Epidermal melanocyte (primary cell): Measurements from ENCODE around the gene MTX1.
"Not testable (repeated sequence)": the region's sequence is repeated elsewhere in the genome, so short reads cannot be mapped to it uniquely, and the experiment has no call there.

Experiments used
- DNase-seq: peaks from one replicate; pipeline ENCODE4 v3.0.0; 2011; ENCODE audit warnings: low spot score; ENCODE audit not compliant: insufficient read length

Gene MTX1

DNA sequence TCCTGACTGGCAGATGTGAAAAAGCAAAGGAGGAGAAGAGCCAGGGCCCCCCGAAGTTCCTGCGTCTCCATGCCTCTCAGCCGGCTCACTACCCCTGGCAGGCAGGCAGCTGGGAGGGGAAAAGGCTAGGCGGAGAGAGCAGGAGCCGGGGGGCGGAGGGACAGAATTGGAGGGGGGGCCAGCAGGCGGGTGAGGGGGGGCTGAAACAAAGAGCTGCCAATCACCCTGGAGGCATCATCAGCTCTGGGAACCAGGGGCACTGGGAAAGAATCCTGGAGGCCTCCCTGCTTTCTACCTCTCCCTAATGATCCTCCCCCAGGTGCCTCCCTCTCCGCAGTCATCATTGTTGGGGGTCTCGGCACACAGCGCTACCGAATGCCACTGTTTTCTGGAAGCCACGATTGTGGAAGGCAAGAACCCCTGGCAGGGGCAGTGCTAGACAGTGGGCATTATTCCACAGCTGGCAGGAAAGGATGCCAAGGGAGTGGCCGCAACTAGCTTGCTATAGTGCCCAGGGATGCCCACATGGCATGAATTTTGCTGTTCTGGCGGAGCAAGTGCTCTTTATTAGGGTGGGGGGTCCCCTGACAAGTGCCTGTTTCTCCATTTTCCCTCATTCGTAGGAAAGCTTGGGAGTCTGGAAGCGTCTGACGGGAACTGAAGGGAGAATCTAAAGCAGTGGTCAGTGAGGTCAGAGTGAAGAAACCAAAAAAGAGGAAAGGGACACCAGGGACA, 522 bp upstream of the MTX1 start, which contains the start of gene THBS3:
TSS of gene THBS3 (minus strand) at position 92 of the 735 bp plus-strand sequence. CDS start at position 71, 21 bp downstream.
- no peak for DNase-seq

DNA sequence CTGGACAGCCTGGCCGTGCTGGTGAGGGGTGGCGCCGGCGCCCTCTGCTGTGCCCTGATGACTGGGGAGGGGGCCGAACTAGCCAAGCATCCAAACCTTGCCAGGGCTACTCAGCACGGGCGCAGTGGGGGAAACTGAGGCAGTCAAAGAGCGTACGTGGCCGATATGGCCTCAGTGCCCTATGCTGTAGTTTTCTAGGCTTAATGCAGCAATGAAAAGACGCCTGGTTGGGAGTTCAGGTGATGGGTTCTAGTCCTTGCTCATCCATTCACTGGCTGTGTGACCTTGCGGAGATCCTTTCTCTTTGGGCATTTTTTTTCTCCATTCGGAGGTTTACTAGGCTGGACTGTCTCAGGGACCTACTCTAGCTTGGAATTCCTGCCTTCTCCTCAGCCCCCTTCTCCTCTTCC, 822 bp downstream of the MTX1 start:
- DNase-seq: no peak

DNA sequence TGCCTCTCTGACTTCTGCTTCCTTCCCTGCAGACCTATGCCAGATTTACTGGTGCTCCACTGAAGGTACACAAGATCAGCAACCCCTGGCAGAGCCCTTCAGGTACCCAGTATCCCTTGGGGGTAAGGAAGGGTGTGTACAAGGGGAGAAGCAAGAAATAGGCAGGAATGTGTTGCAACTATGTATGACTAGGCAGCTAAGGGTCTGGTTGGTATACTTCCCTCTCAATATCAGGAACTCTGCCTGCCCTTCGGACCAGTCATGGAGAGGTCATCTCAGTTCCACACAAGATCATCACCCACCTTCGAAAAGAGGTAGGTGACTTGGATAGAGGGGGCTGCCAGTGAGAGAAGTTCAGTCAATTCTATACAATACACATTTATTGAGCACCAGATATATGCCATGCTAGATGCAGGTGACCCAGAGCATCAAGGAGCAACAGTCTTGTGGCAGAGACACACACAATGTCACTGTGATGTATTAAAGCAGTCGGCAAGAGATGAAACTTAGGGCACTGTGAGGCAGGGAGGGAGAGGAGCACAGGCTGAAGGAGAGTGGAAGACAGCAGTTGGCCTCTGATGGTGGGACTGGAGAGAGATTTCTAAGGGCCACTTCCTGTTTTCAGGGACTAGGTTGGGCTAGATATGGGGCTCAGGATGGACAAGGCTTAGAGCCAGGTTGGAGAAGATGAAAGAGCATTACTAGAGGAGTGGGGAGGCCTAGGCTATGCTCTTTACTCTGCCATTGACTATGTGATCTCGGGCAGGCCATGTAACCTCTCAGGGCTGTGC, 2.0 kb downstream of the MTX1 start:
- no peak for DNase-seq

- DNase-seq: not testable (repeated sequence)
Observed at GRCh38 chr1:155211381-155212050, 3.0 kb downstream of the MTX1 start.

- DNase-seq: not testable (repeated sequence)
Observed at GRCh38 chr1:155212051-155212440, 3.6 kb downstream of the MTX1 start.

GRCh38 chr1:155214702-155215101, 6.2 kb downstream of the MTX1 start:
- not testable (repeated sequence) for DNase-seq

DNA sequence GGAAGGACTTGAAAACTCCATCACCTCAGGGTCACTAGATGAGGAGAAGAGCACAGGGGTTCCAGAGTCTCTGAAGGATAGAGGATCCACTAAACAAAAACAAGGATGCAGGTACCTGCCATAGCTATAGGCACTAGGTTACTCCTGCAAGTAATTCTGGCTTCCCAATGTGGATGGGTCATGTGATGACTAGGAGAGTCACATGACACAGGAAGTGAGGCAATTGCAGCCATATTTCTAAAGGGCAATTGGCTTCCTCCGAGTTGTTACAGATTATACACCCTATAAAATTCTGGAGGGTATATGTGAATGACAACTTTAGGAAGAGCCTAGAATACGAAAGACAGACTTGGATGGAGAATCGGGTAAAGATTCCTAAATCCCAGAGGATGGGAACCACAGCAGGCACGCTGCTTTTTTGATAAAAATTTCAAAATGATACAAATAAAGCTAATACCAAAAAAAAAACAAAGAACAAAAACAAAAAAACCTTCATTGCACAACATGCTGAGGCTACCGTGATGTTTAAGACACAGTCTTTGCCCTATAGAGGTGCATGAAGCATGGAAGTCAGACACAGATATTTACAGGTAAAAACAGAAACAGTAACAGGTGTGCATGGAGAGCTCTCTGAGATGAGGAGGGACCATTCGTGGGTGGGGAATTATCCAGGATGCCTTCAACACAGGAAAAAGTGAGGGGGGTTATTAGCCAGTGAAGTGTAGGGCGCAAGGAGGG, 10.5 kb downstream of the MTX1 start:
- peak; percentile 88 for DNase-seq

DNA sequence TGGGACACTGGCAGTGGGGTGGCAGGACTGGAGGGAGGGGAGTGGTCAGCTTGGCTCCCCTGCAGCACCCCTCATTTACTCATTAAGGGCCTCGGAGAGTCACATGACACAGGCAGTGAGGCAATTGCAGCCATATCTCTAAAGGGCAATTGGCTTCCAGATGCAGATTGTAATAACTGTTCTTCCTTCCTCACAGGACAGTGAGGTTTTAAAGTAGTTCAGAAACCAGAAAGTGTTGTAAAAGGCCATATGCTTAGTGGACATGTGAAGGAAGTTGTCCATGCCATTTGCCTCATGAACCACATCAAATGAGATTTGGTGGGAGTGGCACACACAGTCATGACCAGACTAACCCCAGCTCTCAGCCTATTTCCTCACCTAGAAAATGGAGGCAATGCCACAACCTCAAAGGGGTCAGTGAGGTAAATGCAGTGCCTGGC, 11.1 kb downstream of the MTX1 start:
- no peak for DNase-seq

GRCh38 chr1:155220211-155220965, 11.9 kb downstream of the MTX1 start:
- DNase-seq: not testable (repeated sequence)

GRCh38 chr1:155223047-155223446, 14.6 kb downstream of the MTX1 start:
- DNase-seq: no peak

DNA sequence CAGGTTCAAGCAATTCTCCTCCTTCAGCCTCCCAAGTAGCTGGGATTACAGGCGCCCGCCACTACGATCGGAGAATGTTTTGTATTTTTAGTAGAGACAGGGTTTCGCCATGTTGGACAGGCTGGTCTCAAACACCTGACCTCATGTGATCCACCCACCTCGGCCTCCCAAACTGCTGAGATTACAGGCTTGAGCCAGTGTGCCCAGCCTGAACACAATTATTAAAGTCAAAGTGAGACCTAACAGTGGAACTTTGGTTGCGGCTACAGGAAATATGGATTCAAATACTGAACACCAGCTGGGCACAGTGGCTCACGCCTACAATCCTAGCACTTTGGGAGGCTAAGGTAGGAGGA, 16.9 kb downstream of the MTX1 start:
- DNase-seq: not testable (repeated sequence)

GRCh38 chr1:155226188-155226909, 17.9 kb downstream of the MTX1 start:
- DNase-seq: no peak

GRCh38 chr1:155226910-155227260, 18.4 kb downstream of the MTX1 start:
- no peak for DNase-seq

GRCh38 chr1:155227261-155228095, 19.0 kb downstream of the MTX1 start:
- peak; percentile 100 for DNase-seq

DNA sequence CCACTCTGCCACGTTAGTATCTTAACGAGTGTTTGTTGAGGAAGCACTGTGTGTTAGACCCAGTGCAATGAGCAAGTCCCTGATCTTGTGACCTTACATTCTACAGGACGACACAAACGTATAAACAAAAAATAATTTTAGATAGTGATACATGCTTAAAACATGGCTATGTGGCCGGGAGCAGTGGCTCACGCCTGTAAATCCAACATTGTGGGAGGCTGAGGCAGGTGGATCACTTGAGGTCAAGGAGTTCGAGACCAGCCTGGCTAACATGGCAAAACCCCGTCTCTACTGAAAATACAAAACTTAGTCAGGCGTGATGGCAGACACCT, 19.6 kb downstream of the MTX1 start:
- no peak for DNase-seq

DNA sequence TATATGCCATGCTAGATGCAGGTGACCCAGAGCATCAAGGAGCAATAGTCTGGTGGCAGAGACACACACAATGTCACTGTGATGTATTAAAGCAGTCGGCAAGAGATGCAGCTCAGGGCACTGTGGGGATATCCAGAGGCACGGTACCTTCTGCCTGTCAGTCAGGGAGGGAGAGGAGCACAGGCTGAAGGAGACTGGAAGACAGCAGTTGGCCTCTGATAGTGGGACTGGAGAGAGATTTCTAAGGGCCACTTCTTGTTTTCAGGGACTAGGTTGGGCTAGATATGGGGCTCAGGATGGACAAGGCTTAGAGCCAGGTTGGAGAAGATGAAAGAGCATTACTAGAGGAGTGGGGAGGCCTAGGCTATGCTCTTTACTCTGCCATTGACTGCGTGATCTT, 22.8 kb downstream of the MTX1 start:
- DNase-seq: not testable (repeated sequence)

GRCh38 chr1:155232001-155232978, 23.8 kb downstream of the MTX1 start:
- not testable (repeated sequence) for DNase-seq

DNA sequence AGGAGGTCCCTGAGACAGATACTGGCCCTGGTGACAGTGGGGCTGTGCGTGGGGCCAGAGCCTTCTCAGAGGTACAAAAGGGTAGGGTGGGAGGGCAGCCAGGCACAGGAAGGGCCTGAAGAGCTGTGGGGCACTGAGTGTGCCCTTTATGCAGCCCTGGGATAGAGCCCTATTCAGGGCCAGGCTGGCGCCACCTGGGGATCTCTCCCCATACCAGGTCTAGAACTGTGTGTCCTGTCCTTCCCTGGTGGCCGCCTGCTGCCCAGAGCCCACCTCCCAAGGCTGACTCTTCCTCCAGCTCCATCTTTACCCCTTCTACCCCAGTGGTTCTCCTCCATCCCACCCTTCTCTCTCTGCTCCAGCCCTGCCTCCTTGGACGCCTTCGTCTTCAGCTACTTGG, 25.0 kb downstream of the MTX1 start:
- DNase-seq: not testable (repeated sequence)
